ENCODE data around the gene GARNL3. TPM values are rescaled to one million over a fixed set of nuclear protein-coding genes. Genes with fewer than 3 reads are reported as not detected.

The GARNL3 gene
- total RNA-seq, 1 experiment from 2014 or later, result 6.1 TPM

- Mint-ChIP-seq H3K4me3 (ENCODE audit: unreplicated experiment) (peak overlapping the region; percentile 74), H3K36me3 (ENCODE audit: insufficient read depth, unreplicated experiment) (peaks cover 10% of the 10 kb centered on the region), H3K27me3 (ENCODE audit: insufficient read depth, unreplicated experiment) (no peaks in the 10 kb centered on the region), H3K27ac (ENCODE audit: low read depth, unreplicated experiment) (no peak overlapping the region), H3K4me1 (ENCODE audit: insufficient read depth, unreplicated experiment) (peaks cover 4% of the 10 kb centered on the region), H3K9me3 (ENCODE audit: unreplicated experiment) (no peaks in the 10 kb centered on the region)
- no peak for DNase-seq (ENCODE audit: unreplicated experiment)
- TSS peak; percentile 37 for BruUV-seq (replicated peaks)
- no peak for TF ChIP-seq CTCF (IDR thresholded peaks at IDR 0.05; ENCODE audit: unreplicated experiment)
- intact Hi-C loops (cut with micrococcal nuclease), result loop anchor here (1.0 kb wide), 1 partner anchor 115 kb away; no protein-coding TSS in a partner anchor
- POLR2A ChIA-PET, result interaction anchor here (0.7 to 2.8 kb wide), 4 partner anchors 8 to 90 kb away, joined by 3 to 12 read pairs (median 8); partner anchors contain the start of gene ZNF79
- CTCF ChIA-PET, result interaction anchor here (0.6 to 1.1 kb wide), 10 partner anchors 9 to 198 kb away, joined by 3 to 7 read pairs (median 3); no protein-coding TSS in a partner anchor
Observed at GRCh38 chr9:127398715-127399400, 134.3 kb downstream of the GARNL3 start.

- intact Hi-C loops (cut with micrococcal nuclease), result no loop called here
- Mint-ChIP-seq H3K36me3 (ENCODE audit: insufficient read depth, unreplicated experiment) (peaks cover 12% of the 10 kb centered on the region), H3K4me3 (ENCODE audit: unreplicated experiment) (no peak overlapping the region), H3K27me3 (ENCODE audit: insufficient read depth, unreplicated experiment) (no peaks in the 10 kb centered on the region), H3K4me1 (ENCODE audit: insufficient read depth, unreplicated experiment) (peaks cover 4% of the 10 kb centered on the region), H3K9me3 (ENCODE audit: unreplicated experiment) (no peaks in the 10 kb centered on the region), H3K27ac (ENCODE audit: low read depth, unreplicated experiment) (no peak overlapping the region)
- CTCF ChIA-PET, result interaction anchor here (1.0 to 1.1 kb wide), 3 partner anchors 13 to 199 kb away, joined by 3 to 4 read pairs (median 3); no protein-coding TSS in a partner anchor
- no peak for TF ChIP-seq CTCF (IDR thresholded peaks at IDR 0.05; ENCODE audit: unreplicated experiment)
- DNase-seq (ENCODE audit: unreplicated experiment), result no peak
- no TSS peak for BruUV-seq (replicated peaks)
- POLR2A ChIA-PET, result interaction anchor here (1.8 to 2.1 kb wide), 2 partner anchors 17 to 24 kb away, joined by 7 to 12 read pairs; partner anchors contain the start of gene ZNF79
Observed at GRCh38 chr9:127399736-127400269, 135.2 kb downstream of the GARNL3 start.

- no peak overlapping the region for H3K27ac Mint-ChIP-seq (ENCODE audit: low read depth, unreplicated experiment)
- TF ChIP-seq CTCF (IDR thresholded peaks at IDR 0.05; ENCODE audit: unreplicated experiment), result no peak
- peaks cover 16% of the 10 kb centered on the region for H3K36me3 Mint-ChIP-seq (ENCODE audit: insufficient read depth, unreplicated experiment)
- no peak for DNase-seq (ENCODE audit: unreplicated experiment)
- intact Hi-C loops (cut with micrococcal nuclease), result no loop called here
- peaks cover 4% of the 10 kb centered on the region for H3K4me1 Mint-ChIP-seq (ENCODE audit: insufficient read depth, unreplicated experiment)
- ChIA-PET CTCF (interaction anchor here (0.8 kb wide), 1 partner anchor 183 kb away, joined by 3 read pairs; no protein-coding TSS in a partner anchor), POLR2A (interaction anchor here (0.7 kb wide), 1 partner anchor 891 kb away, joined by 3 read pairs; no protein-coding TSS in a partner anchor)
- no peaks in the 10 kb centered on the region for H3K9me3 Mint-ChIP-seq (ENCODE audit: unreplicated experiment)
- BruUV-seq (replicated peaks), result no TSS peak
- no peak overlapping the region for H3K4me3 Mint-ChIP-seq (ENCODE audit: unreplicated experiment)
- no peaks in the 10 kb centered on the region for H3K27me3 Mint-ChIP-seq (ENCODE audit: insufficient read depth, unreplicated experiment)
Observed at GRCh38 chr9:127402401-127403090, 138.0 kb downstream of the GARNL3 start.

Measured in MCF 10A (cell line).